K562 (cell line): ENCODE results near the gene MARK3. TPM values are rescaled to one million over a fixed set of nuclear protein-coding genes. Genes with fewer than 3 reads are reported as not detected.

ENCODE experiments used
- AFF4 ChIP-seq: sonication (generic); formaldehyde crosslinking; IDR thresholded peaks from 2 replicates; pipeline ENCODE4 v1.8.0; 2023; ENCODE audit warnings: mild to moderate bottlenecking, missing genetic modification reagents
- ATF1 ChIP-seq, 2 experiments: fragments of 450-650 bp in 1 of 2; IDR thresholded peaks; 2 replicates each; pipeline ENCODE4 v1.6.1; 2016; ENCODE audit warnings: missing compliant biosample characterization in 1 of 2, missing genetic modification characterization in 1 of 2
- FOXA1 ChIP-seq: fragments of 450-650 bp; IDR thresholded peaks from 2 replicates; pipeline ENCODE4 v1.6.1; 2016; ENCODE audit warnings: mild to moderate bottlenecking, borderline replicate concordance
- HCFC1 ChIP-seq: IDR thresholded peaks from 2 replicates; pipeline ENCODE4 v1.6.1; 2012; ENCODE audit warnings: low read depth, low read length, improper control_type of control experiment
- HDAC8 ChIP-seq: fragments of 450-650 bp; IDR thresholded peaks from 2 replicates; pipeline ENCODE4 v1.6.1; 2016; ENCODE audit warnings: mild to moderate bottlenecking, missing genetic modification characterization, moderate library complexity, missing compliant biosample characterization
- HSF4 ChIP-seq: fragments of 250-450 bp; sonication (Bioruptor Pico); IDR thresholded peaks from 2 replicates; pipeline ENCODE4 v2.1.2; 2022; ENCODE audit warnings: mild to moderate bottlenecking, moderate library complexity, borderline replicate concordance
- JUN ChIP-seq, 2 experiments: sonication (generic) in 1 of 2; formaldehyde crosslinking in 1 of 2; IDR thresholded peaks; 2 replicates each; pipeline versions ENCODE4 v1.6.1 to v1.8.0; 2012 to 2022; ENCODE audit warnings: borderline replicate concordance in 2 of 2, mild to moderate bottlenecking in 2 of 2, improper control_type of control experiment in 1 of 2, low read depth in 1 of 2, low read length in 1 of 2, missing genetic modification reagents in 1 of 2
- MXI1 ChIP-seq: IDR thresholded peaks from 2 replicates; pipeline ENCODE4 v1.6.1; 2011; ENCODE audit warnings: low read depth, mild to moderate bottlenecking, improper control_type of control experiment, low read length
- NBN ChIP-seq: fragments of 450-650 bp; IDR thresholded peaks from 2 replicates; pipeline ENCODE4 v1.6.1; 2016; ENCODE audit warnings: low read depth, mild to moderate bottlenecking
- NONO ChIP-seq, 2 experiments: fragments of 200-400 bp in 1 of 2; fragments of 450-650 bp in 1 of 2; formaldehyde crosslinking in 1 of 2; IDR thresholded peaks; 2 replicates each; pipeline ENCODE4 v1.6.1; 2017; ENCODE audit warnings: low read depth in 2 of 2, mild to moderate bottlenecking in 2 of 2, moderate library complexity in 2 of 2, low read length in 1 of 2
- SP1 ChIP-seq: sonication (generic); formaldehyde crosslinking; IDR thresholded peaks from 2 replicates; pipeline ENCODE4 v1.8.1; 2022; ENCODE audit warnings: mild to moderate bottlenecking, missing genetic modification reagents
- TCF7L2 ChIP-seq: fragments of 150-350 bp; IDR thresholded peaks from 2 replicates; pipeline ENCODE4 v1.6.1; 2016; ENCODE audit warnings: low read depth, mild to moderate bottlenecking, low read length, moderate library complexity
- TFAM ChIP-seq: fragments of 250-450 bp; sonication (Bioruptor Pico); conservative IDR thresholded peaks from 2 replicates; pipeline ENCODE4 v1.5.0; 2021; ENCODE audit warnings: mild to moderate bottlenecking, moderate library complexity
- ZBTB2 ChIP-seq: fragments of 450-650 bp; IDR thresholded peaks from 2 replicates; pipeline ENCODE4 v1.6.1; 2016; ENCODE audit warnings: antibody characterized with exemption
- ZEB2 ChIP-seq: fragments of 450-650 bp; IDR thresholded peaks from 2 replicates; pipeline ENCODE4 v1.6.1; 2016
- ZNF224 ChIP-seq: sonication (generic); formaldehyde crosslinking; IDR thresholded peaks from 2 replicates; pipeline ENCODE4 v1.8.0; 2022; ENCODE audit warnings: mild to moderate bottlenecking, missing genetic modification reagents
- ZNF431 ChIP-seq: sonication (generic); formaldehyde crosslinking; IDR thresholded peaks from 2 replicates; pipeline ENCODE4 v1.8.0; 2022; ENCODE audit warnings: mild to moderate bottlenecking, missing genetic modification reagents
- ZNF561 ChIP-seq: fragments of 450-650 bp; formaldehyde crosslinking; conservative IDR thresholded peaks from 2 replicates; pipeline ENCODE4 v1.4.0; 2020; ENCODE audit warnings: mild to moderate bottlenecking, moderate library complexity
- ZNF75A ChIP-seq: fragments of 450-650 bp; formaldehyde crosslinking; IDR thresholded peaks from 2 replicates; pipeline ENCODE4 v1.4.0; 2020; ENCODE audit warnings: mild to moderate bottlenecking
- ZSCAN29 ChIP-seq: fragments of 450-650 bp; IDR thresholded peaks from 2 replicates; pipeline ENCODE4 v1.6.1; 2017
- polyA plus RNA-seq, 8 experiments: library from polyadenylated mRNA; depleted of rRNA in 4 of 8; stranded (reverse) in 5 of 8; unstranded in 3 of 8; fragments of >200 nt; fragmentation: Nextera tagmentation in 2 of 8; fragmentation: Illumina TruSeq in 1 of 8; extraction: Ambion mirVana in 2 of 8; extraction: Trizol in 1 of 8; gene quantifications; 2 replicates each; pipeline versions ENCODE4 v1.2.1 to v1.2.3, GENCODE V29; 2011 to 2014; ENCODE audit warnings: inconsistent platforms in 1 of 8, missing spikeins in 1 of 8
- total RNA-seq, 7 experiments: library from RNA; depleted of rRNA in 6 of 7; stranded (reverse); fragments of >200 nt in 6 of 7; fragmentation: Illumina TruSeq in 2 of 7; extraction: Trizol in 2 of 7; gene quantifications; 2 replicates each; pipeline versions ENCODE4 v1.2.1 to v1.2.3, GENCODE V29; 2011 to 2021; ENCODE audit warnings: low replicate concordance in 1 of 7
- TF ChIP-seq, protein P1 (sequence below): sonication (generic); IDR thresholded peaks from 2 replicates; pipeline ENCODE4 v1.6.1; 2016
- TF ChIP-seq, protein P2 (sequence below): sonication (generic); formaldehyde crosslinking; IDR thresholded peaks from 2 replicates; pipeline ENCODE4 v1.8.0; 2022; ENCODE audit warnings: mild to moderate bottlenecking, missing genetic modification reagents

MARK3 gene
- total and polyA plus RNA-seq, 9 of the 15 experiments (the other 6 are each of a cell fraction or from before 2014, with no cell fraction given), result 10.1 to 68.7 (median 56.3) TPM

- 0 out of 2 replicates have a peak, but pooled peaks have one; percentile 46 for TF ChIP-seq ZBTB2
- TF ChIP-seq ZNF561 (CRISPR knock-in tag), result no peak
- no peak for TF ChIP-seq ZSCAN29
- no peak for TF ChIP-seq HDAC8
- peak; percentile 77; the same call in 1 of the 2 replicates for TF ChIP-seq SP1 (CRISPR knock-in tag)
- no peak for TF ChIP-seq TFAM
- no peak for TF ChIP-seq NBN
- peak; percentile 68; the same call in 1 of the 2 replicates for TF ChIP-seq AFF4 (CRISPR knock-in tag)
- no peak for TF ChIP-seq HCFC1
- TF ChIP-seq, protein P1, sequence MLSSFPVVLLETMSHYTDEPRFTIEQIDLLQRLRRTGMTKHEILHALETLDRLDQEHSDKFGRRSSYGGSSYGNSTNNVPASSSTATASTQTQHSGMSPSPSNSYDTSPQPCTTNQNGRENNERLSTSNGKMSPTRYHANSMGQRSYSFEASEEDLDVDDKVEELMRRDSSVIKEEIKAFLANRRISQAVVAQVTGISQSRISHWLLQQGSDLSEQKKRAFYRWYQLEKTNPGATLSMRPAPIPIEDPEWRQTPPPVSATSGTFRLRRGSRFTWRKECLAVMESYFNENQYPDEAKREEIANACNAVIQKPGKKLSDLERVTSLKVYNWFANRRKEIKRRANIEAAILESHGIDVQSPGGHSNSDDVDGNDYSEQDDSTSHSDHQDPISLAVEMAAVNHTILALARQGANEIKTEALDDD, result no peak
- TF ChIP-seq, protein P2, sequence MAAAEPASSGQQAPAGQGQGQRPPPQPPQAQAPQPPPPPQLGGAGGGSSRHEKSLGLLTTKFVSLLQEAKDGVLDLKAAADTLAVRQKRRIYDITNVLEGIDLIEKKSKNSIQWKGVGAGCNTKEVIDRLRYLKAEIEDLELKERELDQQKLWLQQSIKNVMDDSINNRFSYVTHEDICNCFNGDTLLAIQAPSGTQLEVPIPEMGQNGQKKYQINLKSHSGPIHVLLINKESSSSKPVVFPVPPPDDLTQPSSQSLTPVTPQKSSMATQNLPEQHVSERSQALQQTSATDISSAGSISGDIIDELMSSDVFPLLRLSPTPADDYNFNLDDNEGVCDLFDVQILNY (CRISPR knock-in tag), result no peak
- no peak for TF ChIP-seq ZNF75A (CRISPR knock-in tag)
- TF ChIP-seq ZNF431 (CRISPR knock-in tag), result no peak; the same call in 1 of the 2 replicates
- TF ChIP-seq ATF1 (CRISPR knock-in tag; IDR thresholded peaks at IDR 0.05), result no peak
- peak; percentile 77 for TF ChIP-seq ATF1 (tag; IDR thresholded peaks at IDR 0.05)
- no peak for TF ChIP-seq JUN (IDR thresholded peaks at IDR 0.05; ENCODE audit: borderline replicate concordance, low read depth, low read length)
- TF ChIP-seq JUN (CRISPR knock-in tag; IDR thresholded peaks at IDR 0.05; ENCODE audit: borderline replicate concordance), result no peak
- TF ChIP-seq NONO (IDR thresholded peaks at IDR 0.05; ENCODE audit: low read depth in 2 of 2, low read length in 1 of 2), result no peak
- no peak for TF ChIP-seq ZEB2
- no peak; the same call in 1 of the 2 replicates for TF ChIP-seq MXI1
- no peak for TF ChIP-seq ZNF224 (CRISPR knock-in tag)
- TF ChIP-seq FOXA1, result no peak
- no peak for TF ChIP-seq TCF7L2
- no peak for TF ChIP-seq HSF4
These were observed 135.6 kb downstream of the MARK3 start (continued) for GRCh38 chr14:103520657-103521437.
